HG03135 (cell line): ENCODE results near the gene LTO1.

Experiments
- ATAC-seq: cut with Tn5 transposase; IDR thresholded peaks from one replicate; pipeline ENCODE4 v1.9.1; 2021; ENCODE audit warnings: mild to moderate bottlenecking, moderate library complexity; ENCODE audit not compliant: unreplicated experiment

The LTO1 gene

DNA sequence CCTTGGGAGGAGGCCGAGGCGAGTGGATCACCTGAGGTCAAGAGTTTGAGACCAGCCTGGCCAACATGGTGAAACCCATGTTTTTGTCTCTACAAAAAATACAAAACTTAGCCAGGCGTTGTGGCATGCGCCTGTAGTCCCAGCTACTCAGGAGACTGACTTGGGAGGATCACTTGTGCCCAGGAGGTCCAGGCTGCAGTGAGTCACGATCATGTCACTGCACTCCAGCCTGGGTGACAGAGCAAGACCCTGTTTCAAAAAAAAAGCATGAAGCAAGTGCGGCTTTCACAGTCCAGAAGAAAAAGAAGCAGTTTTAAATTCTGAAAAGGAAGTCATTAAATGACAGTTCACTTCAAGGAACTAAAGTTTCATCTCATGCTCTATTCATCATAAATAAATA lies 7.1 kb upstream of the LTO1 start:
- ATAC-seq: no peak

- no peak for ATAC-seq
Measured at GRCh38 chr11:69680688-69681087, 5.5 kb upstream of the LTO1 start.

DNA sequence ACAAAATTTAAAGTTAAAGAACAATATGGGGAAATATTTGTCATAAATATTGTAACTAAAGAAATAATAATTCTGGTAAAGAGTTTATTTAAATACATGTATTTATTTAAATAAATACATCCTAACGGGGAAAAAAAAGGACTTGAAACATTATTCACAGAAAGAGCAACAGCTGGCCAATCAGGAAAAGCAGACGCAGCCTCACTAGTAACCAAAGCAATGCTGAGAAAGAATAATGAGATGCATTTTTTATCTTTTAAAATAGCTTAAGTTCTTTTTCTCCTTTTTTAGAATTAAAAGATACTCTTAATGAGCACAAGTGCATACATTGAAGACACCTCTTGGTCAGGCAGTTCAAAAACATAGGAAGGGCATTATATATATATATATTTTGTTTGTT lies 2.6 kb upstream of the LTO1 start:
- no peak for ATAC-seq

- no peak for ATAC-seq
Measured at GRCh38 chr11:69674267-69674885, 777 bp downstream of the LTO1 start.

- no peak for ATAC-seq
Measured at GRCh38 chr11:69671734-69672465, 3.3 kb downstream of the LTO1 start.

- ATAC-seq: no peak
Measured at GRCh38 chr11:69670158-69670845, 4.9 kb downstream of the LTO1 start.

DNA sequence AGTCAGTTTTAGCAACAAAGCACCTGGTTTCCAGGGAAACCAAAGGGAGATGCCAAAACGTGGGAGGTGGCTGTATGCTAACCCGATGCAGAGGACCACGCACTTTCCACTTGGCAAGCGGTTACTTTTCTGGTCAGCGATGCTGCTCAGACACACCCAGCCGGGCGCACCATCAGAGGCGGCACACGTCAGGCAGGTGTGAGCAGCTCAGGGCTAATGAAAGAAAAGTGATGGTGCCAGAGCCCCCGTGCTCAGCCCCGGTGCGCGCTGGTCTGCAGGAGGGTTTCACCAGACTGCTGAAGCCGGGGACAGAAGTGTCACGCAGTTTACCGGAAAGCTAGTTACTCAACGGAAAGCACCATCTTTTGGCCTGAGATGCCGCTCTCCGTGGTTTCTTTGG lies 5.7 kb downstream of the LTO1 start:
- no peak for ATAC-seq

DNA sequence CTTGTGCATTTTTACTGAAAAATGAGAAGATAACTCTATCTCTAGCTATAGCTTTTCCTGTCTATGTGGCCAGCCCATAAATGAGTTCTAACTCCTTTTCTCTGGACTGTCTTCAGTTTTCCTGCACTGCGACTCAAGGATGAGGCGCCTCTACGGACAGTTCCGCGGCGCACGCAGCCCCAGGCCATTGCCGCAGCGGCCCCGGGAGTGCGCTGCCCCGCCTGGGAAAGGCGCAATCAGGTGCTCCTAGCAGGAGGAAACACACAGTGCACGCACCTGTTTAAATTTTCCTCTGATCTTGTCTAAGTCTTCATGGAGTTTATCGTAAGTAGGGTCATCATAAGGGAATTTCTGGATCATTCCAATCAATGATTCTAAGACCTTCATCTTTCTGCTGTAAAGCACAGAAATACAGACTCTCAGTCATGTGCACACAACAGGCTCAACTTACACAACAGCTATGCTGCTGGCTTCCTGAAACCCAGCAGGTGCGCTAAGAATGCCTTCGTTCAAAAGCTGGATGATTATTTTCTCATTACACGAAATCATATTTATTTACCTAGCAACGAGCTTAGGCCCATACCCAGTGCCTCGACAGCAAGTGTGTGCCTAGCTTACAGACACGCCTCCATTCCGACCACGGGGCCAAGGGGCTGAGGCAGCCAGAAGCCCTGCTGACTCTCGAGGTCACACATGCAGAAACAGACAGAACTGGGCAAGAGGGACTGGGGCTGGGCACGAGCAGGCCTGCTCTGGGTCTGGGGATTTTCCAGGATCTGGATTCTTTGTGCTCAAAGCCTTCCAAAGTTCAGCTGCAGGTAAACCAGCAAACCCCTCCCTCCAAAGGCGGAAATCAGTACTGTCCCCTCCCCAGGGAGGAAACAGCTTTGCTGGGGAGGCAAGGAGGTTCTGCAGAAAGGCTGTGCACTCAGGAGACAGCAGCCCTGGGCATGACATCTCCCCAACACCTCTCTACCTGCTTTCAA lies 7.2 kb downstream of the LTO1 start:
- no peak for ATAC-seq

GRCh38 chr11:69666752-69667536 lies 8.2 kb downstream of the LTO1 start:
- ATAC-seq: no peak

GRCh38 chr11:69666261-69666660 lies 8.9 kb downstream of the LTO1 start:
- ATAC-seq: no peak

DNA sequence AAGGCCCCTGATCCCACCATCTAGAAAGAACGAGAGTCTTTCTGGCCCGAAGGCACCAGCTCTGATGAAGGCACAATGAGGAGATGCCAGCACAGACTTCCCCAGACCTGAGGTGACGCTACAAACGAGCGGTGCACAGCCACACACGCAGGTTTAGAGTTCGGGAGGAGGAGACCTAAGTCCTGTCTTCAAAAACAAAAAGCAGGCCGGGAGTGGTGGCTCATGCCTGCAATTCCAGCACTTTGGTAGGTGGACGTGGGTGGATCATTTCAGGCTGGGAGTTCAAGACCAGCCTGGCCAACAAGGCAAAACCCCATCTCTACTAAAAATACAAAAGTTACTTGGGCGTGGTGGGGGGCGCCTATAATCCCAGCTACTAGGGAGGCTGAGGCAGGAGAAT lies 9.5 kb downstream of the LTO1 start:
- no peak for ATAC-seq

DNA sequence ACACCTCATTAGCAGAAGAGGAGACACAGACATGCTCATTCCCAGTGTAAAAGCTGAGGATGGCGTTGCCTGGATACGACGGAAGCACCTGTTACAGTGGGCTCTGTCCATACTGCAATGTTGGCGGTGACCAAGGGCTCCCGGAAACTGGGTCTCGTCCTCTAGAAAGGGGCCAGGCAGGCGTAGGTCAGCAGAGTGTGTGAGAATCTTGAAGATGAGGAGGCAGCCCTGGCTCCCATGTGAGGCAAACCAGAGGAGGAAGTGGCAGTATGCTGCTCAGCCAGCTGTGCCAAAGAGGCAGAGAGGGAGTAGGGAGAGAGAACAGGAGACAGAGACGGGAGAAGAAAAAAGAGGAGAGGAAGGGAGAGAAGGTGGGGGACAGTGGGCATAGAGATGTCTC lies 10.3 kb downstream of the LTO1 start:
- ATAC-seq: no peak

GRCh38 chr11:69664103-69664775 lies 10.9 kb downstream of the LTO1 start:
- no peak for ATAC-seq

GRCh38 chr11:69663326-69663725 lies 11.8 kb downstream of the LTO1 start:
- no peak for ATAC-seq

DNA sequence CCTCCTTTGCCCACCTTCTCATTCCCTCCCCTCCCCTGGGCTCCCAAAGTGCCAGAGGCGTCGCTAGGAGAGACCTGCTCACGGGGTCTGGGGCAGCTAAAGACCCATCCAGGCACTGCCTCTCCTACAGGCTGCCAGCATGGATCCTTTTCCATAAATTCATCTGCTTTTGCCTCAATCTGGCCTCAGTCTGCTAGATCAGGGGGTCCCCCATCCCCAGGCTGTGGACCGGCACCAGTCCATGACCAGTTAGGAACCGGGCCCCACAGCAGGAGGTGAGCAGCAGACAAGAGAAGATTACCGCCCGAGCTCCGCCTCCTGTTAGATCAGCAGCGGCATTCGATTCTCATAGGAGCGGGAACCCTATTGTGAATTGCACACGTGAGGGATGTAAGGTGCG lies 12.3 kb downstream of the LTO1 start:
- ATAC-seq: no peak

DNA sequence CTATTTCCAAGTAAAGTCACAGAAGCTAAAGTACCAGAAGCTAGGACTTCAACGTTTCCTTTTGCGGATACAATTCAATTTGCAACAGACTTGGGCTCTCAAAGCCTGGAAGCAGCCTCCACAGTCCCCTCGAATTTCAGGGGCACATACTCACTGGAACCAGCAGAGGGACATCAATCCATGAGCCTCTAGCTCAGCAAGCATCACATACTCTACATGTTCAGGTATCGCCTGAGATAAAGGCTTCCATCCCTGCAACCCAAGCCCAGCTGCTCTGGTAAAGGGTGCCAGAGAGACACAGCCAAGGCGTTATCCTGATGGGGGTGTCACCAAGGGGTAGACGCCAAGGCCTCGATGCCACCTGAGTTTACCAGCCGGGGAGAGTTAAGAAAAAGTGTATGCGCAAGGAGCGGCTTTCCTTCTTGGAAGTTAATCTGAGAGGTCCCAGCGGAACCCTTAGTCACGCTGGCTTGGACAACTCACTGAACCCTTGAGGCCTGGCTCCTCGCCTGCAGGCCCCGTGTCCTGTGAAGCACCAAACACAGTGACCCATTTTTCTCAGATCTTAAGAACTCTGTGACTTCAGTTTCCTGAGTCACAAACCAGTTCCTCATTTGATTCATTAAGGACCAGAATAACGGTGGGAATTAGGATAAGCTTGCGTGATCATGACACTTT lies 13.0 kb downstream of the LTO1 start:
- no peak for ATAC-seq

- ATAC-seq: no peak
Measured at GRCh38 chr11:69661413-69661715, 13.8 kb downstream of the LTO1 start.

DNA sequence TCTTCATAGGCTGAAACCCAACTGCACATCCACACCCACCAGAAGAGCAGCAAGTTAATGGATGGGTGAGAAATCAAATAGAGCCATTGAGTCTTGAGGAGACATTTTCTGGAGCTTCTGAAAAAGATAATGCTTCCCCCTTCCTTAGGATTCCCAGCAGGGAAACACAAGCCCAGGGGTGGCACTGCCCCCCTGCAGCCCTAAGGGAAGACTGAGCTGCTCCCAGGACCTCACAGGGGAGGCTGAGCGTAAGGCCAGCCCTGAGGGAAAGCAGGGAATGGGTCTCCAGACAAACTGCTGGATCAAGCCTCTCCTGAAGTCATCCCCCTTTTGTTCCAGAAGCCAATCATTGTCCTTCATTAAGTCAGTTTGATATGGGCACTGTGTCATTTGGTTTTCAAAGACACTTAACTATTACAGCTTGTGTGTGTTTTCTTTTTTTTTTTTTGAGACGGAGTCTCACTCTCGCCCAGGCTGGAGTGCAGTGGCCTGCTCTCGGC lies 15.1 kb downstream of the LTO1 start:
- no peak for ATAC-seq

DNA sequence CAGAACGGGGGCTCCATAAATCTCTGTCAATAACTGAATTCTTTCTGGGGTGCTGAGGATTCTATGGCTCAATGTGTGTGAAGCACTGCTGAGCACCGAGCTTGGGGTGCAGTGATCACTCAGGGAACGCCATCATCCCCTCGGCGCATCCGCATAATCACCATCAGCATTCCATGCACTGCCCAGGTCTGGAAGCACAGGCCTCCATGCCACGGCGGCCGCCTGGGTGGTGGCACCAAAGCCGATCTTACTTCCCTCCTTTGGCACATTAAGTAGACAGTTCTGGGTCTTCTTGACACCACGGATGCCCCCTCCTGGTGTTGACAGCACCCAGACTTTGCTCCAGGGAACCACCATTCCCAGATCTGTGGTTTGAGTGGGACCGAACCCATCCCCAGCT lies 15.6 kb downstream of the LTO1 start:
- no peak for ATAC-seq
